ENCODE measurements around the gene BRINP3. TPM values are rescaled to one million over a fixed set of nuclear protein-coding genes. Genes with fewer than 3 reads are reported as not detected.

Gene BRINP3
- total RNA-seq, 1 donor from 2014 or later: not detected

DNA sequence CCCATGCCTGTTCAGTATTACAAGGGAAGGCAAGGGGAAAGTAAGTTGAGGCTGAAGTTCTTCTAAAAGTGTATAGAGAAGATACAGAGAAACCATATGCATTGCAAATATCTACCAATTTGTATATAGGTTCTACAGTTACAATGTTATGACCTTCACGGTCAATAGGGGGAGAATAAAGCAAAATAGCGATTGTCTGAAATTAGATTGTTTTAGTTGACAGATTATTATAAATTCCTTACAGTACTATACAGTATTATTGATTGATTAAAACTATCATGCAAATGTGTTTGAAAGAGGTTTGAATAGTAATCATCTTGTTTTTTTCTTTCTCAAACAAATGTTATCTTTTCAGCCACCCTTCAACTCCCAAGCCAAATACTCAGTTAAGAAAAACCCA lies 13.7 kb upstream of the BRINP3 start:
- ATAC-seq (ENCODE audit: low read depth) (no peak), DNase-seq (no peak)
- Mint-ChIP-seq H3K9me3 (peaks cover 5% of the 10 kb centered on the region), H3K4me1 (no peaks in the 10 kb centered on the region), H3K27ac (no peak overlapping the region), H3K36me3 (ENCODE audit: low read depth) (no peaks in the 10 kb centered on the region), H3K27me3 (no peaks in the 10 kb centered on the region), H3K4me3 (no peak overlapping the region)
- ChIA-PET POLR2A (no interaction called here), CTCF (no interaction called here)
- intact Hi-C loops (cut with micrococcal nuclease): no loop called here
- TF ChIP-seq, protein P1, sequence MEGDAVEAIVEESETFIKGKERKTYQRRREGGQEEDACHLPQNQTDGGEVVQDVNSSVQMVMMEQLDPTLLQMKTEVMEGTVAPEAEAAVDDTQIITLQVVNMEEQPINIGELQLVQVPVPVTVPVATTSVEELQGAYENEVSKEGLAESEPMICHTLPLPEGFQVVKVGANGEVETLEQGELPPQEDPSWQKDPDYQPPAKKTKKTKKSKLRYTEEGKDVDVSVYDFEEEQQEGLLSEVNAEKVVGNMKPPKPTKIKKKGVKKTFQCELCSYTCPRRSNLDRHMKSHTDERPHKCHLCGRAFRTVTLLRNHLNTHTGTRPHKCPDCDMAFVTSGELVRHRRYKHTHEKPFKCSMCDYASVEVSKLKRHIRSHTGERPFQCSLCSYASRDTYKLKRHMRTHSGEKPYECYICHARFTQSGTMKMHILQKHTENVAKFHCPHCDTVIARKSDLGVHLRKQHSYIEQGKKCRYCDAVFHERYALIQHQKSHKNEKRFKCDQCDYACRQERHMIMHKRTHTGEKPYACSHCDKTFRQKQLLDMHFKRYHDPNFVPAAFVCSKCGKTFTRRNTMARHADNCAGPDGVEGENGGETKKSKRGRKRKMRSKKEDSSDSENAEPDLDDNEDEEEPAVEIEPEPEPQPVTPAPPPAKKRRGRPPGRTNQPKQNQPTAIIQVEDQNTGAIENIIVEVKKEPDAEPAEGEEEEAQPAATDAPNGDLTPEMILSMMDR (IDR thresholded peaks at IDR 0.05): no peak

DNA sequence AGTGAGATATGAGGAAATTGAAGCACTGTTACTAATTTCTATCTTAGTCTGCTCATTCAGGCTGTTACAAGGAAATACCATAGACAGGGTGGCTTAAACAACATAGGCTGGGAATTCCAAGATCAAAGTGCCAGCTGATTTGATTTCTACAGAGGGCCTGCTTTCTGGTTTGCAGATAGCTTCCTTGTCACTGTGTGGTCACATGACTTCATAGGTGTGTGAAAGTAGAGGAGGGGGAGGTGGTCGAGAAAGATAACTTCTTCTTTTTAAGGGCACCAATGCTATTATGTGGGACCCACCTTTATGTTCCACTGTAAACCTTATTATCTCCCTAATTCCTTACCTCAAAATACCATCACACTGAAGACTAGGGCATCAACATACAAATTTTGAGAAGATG lies 6.4 kb upstream of the BRINP3 start:
- Mint-ChIP-seq H3K27ac (no peak overlapping the region), H3K4me1 (no peaks in the 10 kb centered on the region), H3K36me3 (ENCODE audit: low read depth) (no peaks in the 10 kb centered on the region), H3K4me3 (no peak overlapping the region), H3K27me3 (no peaks in the 10 kb centered on the region), H3K9me3 (no peaks in the 10 kb centered on the region)
- ChIA-PET POLR2A (no interaction called here), CTCF (no interaction called here)
- intact Hi-C loops (cut with micrococcal nuclease): no loop called here
- TF ChIP-seq, protein P1 (IDR thresholded peaks at IDR 0.05): no peak
- ATAC-seq (ENCODE audit: low read depth) (no peak), DNase-seq (no peak)

DNA sequence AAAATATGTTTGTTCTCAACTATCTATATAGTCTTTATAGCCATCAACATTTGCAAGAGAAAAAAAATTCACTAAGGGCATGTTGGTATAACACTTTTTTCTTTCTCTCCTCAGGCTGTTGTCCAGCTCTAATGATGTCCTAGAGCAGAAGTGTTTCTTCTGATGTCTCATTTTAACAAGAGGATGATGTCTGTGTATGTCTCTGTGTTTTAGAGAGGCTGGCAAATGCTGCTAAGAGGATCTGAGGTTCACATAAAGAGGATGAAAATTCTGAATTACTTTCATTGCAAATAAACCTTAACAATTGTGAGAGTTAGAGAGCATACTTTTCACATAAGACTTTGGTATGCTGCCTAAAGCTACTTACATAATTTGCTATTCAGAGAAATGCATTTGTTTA lies 2.6 kb upstream of the BRINP3 start:
- peaks cover 10% of the 10 kb centered on the region for H3K4me1 Mint-ChIP-seq
- DNase-seq (no peak), ATAC-seq (ENCODE audit: low read depth) (no peak)
- TF ChIP-seq, protein P1 (IDR thresholded peaks at IDR 0.05): no peak
- intact Hi-C loops (cut with micrococcal nuclease): no loop called here
- POLR2A ChIA-PET: no interaction called here
- CTCF ChIA-PET: no interaction called here
- no peaks in the 10 kb centered on the region for H3K36me3 Mint-ChIP-seq (ENCODE audit: low read depth)
- H3K4me3 Mint-ChIP-seq: no peak overlapping the region
- peaks cover 18% of the 10 kb centered on the region for H3K27me3 Mint-ChIP-seq
- no peaks in the 10 kb centered on the region for H3K9me3 Mint-ChIP-seq
- H3K27ac Mint-ChIP-seq: no peak overlapping the region

DNA sequence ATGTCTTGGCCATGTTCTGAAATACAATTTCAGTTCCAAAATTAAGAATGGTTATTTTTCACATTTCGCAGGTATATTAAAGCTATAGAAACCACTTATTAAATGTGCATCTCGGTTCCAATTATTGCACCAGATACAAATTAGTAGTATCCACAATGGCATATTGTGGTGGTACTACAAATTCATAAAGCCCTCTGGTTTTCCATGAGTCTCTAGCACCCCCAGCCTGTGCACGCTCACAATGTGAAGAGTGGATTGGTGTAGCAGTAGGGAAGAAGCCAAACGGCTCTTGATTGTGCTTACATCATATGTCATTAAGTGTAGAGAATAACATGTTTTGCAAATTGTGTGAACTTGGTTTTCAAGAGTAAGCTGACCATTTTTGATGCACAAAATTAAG lies 1.9 kb upstream of the BRINP3 start:
- Mint-ChIP-seq H3K27me3 (peaks cover 18% of the 10 kb centered on the region), H3K9me3 (no peaks in the 10 kb centered on the region), H3K36me3 (ENCODE audit: low read depth) (no peaks in the 10 kb centered on the region), H3K4me1 (peaks cover 10% of the 10 kb centered on the region), H3K4me3 (no peak overlapping the region), H3K27ac (no peak overlapping the region)
- CTCF ChIA-PET: no interaction called here
- DNase-seq (no peak), ATAC-seq (ENCODE audit: low read depth) (no peak)
- POLR2A ChIA-PET: no interaction called here
- intact Hi-C loops (cut with micrococcal nuclease): no loop called here
- TF ChIP-seq, protein P1 (IDR thresholded peaks at IDR 0.05): no peak

DNA sequence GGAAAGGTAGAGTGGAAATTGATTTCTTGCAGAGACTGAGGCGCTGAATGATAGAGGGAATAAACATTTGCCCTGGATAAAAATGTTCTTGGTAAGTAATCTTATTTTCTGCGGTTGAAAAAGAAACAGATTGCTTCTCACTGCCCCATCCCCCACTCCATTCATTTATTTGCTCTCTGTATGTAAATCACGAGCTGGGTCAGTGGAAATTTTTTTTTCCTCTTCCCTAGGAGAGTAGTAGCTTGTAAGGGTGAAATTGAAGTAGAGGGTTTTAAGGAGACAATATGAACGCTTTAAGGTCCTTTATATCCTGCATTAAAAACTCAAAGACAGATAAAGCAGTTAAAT lies 1.4 kb upstream of the BRINP3 start:
- ATAC-seq (ENCODE audit: low read depth): no peak
- ChIA-PET CTCF (no interaction called here), POLR2A (no interaction called here)
- DNase-seq: no peak
- TF ChIP-seq, protein P1 (IDR thresholded peaks at IDR 0.05): no peak
- H3K27me3 Mint-ChIP-seq: peaks cover 18% of the 10 kb centered on the region
- no peak overlapping the region for H3K27ac Mint-ChIP-seq
- H3K9me3 Mint-ChIP-seq: no peaks in the 10 kb centered on the region
- no peaks in the 10 kb centered on the region for H3K36me3 Mint-ChIP-seq (ENCODE audit: low read depth)
- no peak overlapping the region for H3K4me3 Mint-ChIP-seq
- intact Hi-C loops (cut with micrococcal nuclease): no loop called here
- H3K4me1 Mint-ChIP-seq: peaks cover 10% of the 10 kb centered on the region
